Kidney (tissue), 14 donors: ENCODE results near the gene HDAC9. TPM values are rescaled to one million over a fixed set of nuclear protein-coding genes. Genes with fewer than 3 reads are reported as not detected.

Experiments
- DNase-seq, 5 donors: peaks; one replicate each; pipeline ENCODE4 v3.0.0-alpha.2; 2013 to 2020
- FAIRE-seq: peaks from 2 replicates; lab custom pipeline; 2012; peaks lifted over from hg19 to GRCh38; lab: Jason Lieb, UNC
- H3K27ac ChIP-seq, 2 donors: one replicate each; pipeline ENCODE4 v1.7.0; 2013; ENCODE audit warnings: low read depth in 2 of 2, low read length in 2 of 2, inconsistent platforms in 1 of 2
- H3K27me3 ChIP-seq: one replicate; pipeline ENCODE4 v1.7.1; 2013; ENCODE audit warnings: low read length, inconsistent platforms; ENCODE audit not compliant: control insufficient read depth, insufficient read depth
- H3K36me3 ChIP-seq, 3 donors: one replicate each; pipeline versions ENCODE4 v1.7.0 to v1.7.1; 2013; ENCODE audit warnings: low read length in 3 of 3, control low read depth in 1 of 3, inconsistent platforms in 1 of 3; ENCODE audit not compliant: insufficient read depth in 3 of 3, control insufficient read depth in 2 of 3
- H3K4me1 ChIP-seq, 3 donors: one replicate each; pipeline versions ENCODE4 v1.7.0 to v1.7.1; 2013; ENCODE audit warnings: low read length in 3 of 3, inconsistent platforms in 1 of 3, low read depth in 1 of 3; ENCODE audit not compliant: control insufficient read depth in 2 of 3, insufficient read depth in 2 of 3
- H3K4me3 ChIP-seq, 3 donors: one replicate each; pipeline versions ENCODE4 v1.7.0 to v1.8.1; 2013; ENCODE audit warnings: low read length in 3 of 3, control low read depth in 1 of 3, inconsistent platforms in 1 of 3
- H3K9ac ChIP-seq, 3 donors: one replicate each; pipeline versions ENCODE4 v1.7.0 to v1.7.1; 2013; ENCODE audit warnings: low read length in 3 of 3, control low read depth in 1 of 3, inconsistent platforms in 1 of 3
- H3K9me3 ChIP-seq, 3 donors: one replicate each; pipeline versions ENCODE4 v1.7.0 to v1.7.1; 2013; ENCODE audit warnings: low read length in 3 of 3, control low read depth in 1 of 3, inconsistent platforms in 1 of 3; ENCODE audit not compliant: control insufficient read depth in 2 of 3, insufficient read depth in 1 of 3
- intact Hi-C: fragments of 100-400 bp; cut with DNase I; formaldehyde crosslinking; loops from one replicate; pipeline ENCODE4 v1.11.1; 2022
- polyA plus RNA-seq: library from polyadenylated mRNA; stranded (reverse); fragments of 350-450 nt; fragmentation: Illumina TruSeq; extraction: RNeasy Lipid Tissue Mini Kit (QIAGEN cat#74804); gene quantifications from one replicate; pipeline ENCODE4 v1.2.3, GENCODE V29; 2014; ENCODE audit warnings: low read depth, low replicate concordance; ENCODE audit not compliant: insufficient read depth
- total RNA-seq: library from RNA; stranded (reverse); fragmentation: NEBNext Ultra II Directional; extraction: Animal tissue kit (Norgen Biotek cat#: 25700); gene quantifications from one replicate; pipeline ENCODE4 v1.2.1, GENCODE V29; 2021
- TF ChIP-seq, protein P1 (sequence below): IDR thresholded peaks from 3 replicates; pipeline ENCODE4 v1.5.1; 2012; ENCODE audit warnings: mild to moderate bottlenecking, moderate library complexity, borderline replicate concordance; ENCODE audit not compliant: insufficient read depth; ENCODE audit errors: extremely low read depth
- donor health status: control.
- donor health status: control.
- donor health status: control.
- donor health status: control.
- donor health status: control.
- donor health status: DM: yes; HTN: yes; CAD: no.
- donor health status: Normal renal cell carcinoma (clear cell type).

Gene HDAC9
- total and polyA plus RNA-seq, 2 donors from 2014 or later, result 2.1 to 22.1 TPM

DNA sequence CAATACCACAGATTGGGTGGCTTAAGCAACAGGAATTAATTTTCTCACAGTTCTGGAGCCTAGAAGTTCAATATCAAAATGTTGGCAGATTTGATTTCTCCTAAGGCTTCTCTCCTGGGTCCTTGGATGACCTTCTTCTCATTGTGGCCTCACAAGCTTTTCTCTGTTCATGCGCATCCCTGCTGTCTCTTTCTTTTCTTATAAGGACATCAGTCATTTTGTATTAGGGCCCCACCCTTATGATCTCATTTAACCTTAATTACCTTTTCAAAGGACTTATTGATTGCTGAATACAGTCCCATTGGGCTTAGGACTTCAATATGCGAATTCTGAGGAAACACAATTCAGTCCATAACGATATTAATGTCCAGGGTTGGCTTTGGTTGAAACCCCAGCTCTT lies 285.4 kb downstream of the HDAC9 start:
- H3K36me3 ChIP-seq, result no peaks in the 10 kb centered on the region
- H3K9ac ChIP-seq, result no peak overlapping the region
- FAIRE-seq (no peak), DNase-seq (no peak)
- H3K9me3 ChIP-seq, result no peaks in the 10 kb centered on the region
- TF ChIP-seq, protein P1, sequence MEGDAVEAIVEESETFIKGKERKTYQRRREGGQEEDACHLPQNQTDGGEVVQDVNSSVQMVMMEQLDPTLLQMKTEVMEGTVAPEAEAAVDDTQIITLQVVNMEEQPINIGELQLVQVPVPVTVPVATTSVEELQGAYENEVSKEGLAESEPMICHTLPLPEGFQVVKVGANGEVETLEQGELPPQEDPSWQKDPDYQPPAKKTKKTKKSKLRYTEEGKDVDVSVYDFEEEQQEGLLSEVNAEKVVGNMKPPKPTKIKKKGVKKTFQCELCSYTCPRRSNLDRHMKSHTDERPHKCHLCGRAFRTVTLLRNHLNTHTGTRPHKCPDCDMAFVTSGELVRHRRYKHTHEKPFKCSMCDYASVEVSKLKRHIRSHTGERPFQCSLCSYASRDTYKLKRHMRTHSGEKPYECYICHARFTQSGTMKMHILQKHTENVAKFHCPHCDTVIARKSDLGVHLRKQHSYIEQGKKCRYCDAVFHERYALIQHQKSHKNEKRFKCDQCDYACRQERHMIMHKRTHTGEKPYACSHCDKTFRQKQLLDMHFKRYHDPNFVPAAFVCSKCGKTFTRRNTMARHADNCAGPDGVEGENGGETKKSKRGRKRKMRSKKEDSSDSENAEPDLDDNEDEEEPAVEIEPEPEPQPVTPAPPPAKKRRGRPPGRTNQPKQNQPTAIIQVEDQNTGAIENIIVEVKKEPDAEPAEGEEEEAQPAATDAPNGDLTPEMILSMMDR, result no peak
- no peaks in the 10 kb centered on the region for H3K27me3 ChIP-seq
- no peak overlapping the region for H3K27ac ChIP-seq
- intact Hi-C loops, result no loop called here
- H3K4me1 ChIP-seq, result no peaks in the 10 kb centered on the region
- H3K4me3 ChIP-seq, result no peak overlapping the region

DNA sequence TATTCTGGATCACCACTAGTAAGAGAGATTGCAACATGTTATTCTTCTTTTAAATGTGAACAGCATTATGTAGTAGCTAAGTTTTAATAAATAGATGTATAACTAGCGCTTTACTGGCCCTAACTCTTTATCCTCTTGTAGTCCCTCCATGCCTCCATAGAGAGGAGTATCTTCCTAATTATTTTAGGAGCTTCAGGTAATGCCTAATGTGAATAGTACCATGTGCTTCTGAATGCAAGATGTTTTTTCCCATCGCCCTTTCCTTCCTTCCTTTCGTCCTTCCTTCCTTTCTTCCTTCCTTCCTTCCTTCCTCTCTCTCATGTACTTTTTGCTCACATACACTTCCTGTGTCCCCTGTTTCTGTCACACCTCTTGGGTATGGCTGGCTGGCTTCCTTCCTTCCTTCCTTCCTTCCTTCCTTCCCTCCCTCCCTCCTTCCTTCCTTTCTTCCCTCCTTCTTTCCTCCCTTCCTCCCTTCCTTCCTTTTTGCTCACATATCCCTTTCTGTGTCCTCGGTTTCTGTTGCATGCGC lies 290.7 kb downstream of the HDAC9 start:
- no peak overlapping the region for H3K4me3 ChIP-seq
- DNase-seq (no peak), FAIRE-seq (no peak)
- H3K9ac ChIP-seq, result no peak overlapping the region
- TF ChIP-seq, protein P1, result no peak
- H3K4me1 ChIP-seq, result no peaks in the 10 kb centered on the region
- no peaks in the 10 kb centered on the region for H3K27me3 ChIP-seq
- H3K36me3 ChIP-seq, result no peaks in the 10 kb centered on the region
- intact Hi-C loops, result no loop called here
- H3K9me3 ChIP-seq, result no peaks in the 10 kb centered on the region
- H3K27ac ChIP-seq, result no peak overlapping the region

DNA sequence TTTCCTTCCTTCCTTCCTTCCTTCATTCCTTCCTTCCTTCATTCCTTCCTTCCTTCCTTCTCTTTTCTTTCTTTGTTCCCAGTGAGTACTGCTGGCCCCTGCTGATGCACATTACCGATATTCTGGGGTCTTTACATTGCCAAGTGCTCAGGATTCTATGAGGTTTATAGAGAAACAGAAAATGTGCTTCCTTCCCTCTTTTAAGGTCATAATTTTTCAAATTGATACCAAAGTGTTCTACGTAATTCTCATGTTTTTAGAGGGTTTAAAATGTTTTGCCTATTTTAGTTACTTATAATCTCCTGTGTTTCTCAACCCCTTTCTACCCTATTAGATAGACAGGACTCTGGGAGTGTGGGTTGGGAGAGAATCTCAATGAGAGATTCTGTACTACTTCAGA lies 291.2 kb downstream of the HDAC9 start:
- no peaks in the 10 kb centered on the region for H3K36me3 ChIP-seq
- no peaks in the 10 kb centered on the region for H3K4me1 ChIP-seq
- TF ChIP-seq, protein P1, result no peak
- no peaks in the 10 kb centered on the region for H3K9me3 ChIP-seq
- FAIRE-seq, result no peak
- DNase-seq, result no peak
- H3K27ac ChIP-seq, result no peak overlapping the region
- intact Hi-C loops, result no loop called here
- no peaks in the 10 kb centered on the region for H3K27me3 ChIP-seq
- no peak overlapping the region for H3K4me3 ChIP-seq
- H3K9ac ChIP-seq, result no peak overlapping the region

DNA sequence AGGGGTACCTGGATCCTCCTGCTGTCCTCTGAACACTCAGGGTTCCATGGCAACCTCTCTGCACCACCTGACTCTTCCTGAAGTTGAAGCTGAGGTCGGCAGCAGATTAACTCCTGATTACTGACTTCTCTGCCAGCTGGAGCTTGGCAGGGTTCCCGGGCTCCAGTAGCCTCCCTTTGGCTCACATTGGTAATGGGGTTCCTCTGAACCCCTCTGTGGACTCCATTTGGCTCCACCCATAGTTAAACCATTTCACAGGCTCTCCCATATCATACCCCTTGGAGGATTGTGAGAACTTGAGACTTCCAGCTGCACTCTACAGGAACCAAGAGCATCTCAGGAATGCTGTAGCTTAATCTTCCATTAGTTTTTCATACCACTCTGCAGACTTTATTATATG lies 292.5 kb downstream of the HDAC9 start:
- no peak overlapping the region for H3K4me3 ChIP-seq
- TF ChIP-seq, protein P1, result no peak
- DNase-seq (no peak), FAIRE-seq (no peak)
- H3K9me3 ChIP-seq, result no peaks in the 10 kb centered on the region
- H3K36me3 ChIP-seq, result no peaks in the 10 kb centered on the region
- H3K9ac ChIP-seq, result no peak overlapping the region
- H3K27me3 ChIP-seq, result no peaks in the 10 kb centered on the region
- H3K27ac ChIP-seq, result no peak overlapping the region
- intact Hi-C loops, result no loop called here
- H3K4me1 ChIP-seq, result peaks cover 0 to 4% (median 0%) of the 10 kb centered on the region in 3 donors
